Activated T-cell treated with anti-CD3 and anti-CD28 coated beads, Interleukin-2, amount 50 U/mL, for 4 hours (primary cell): ENCODE measurements around the gene PCDHA1. TPM values are rescaled to one million over a fixed set of nuclear protein-coding genes. Genes with fewer than 3 reads are reported as not detected.
"Not testable (repeated sequence)": the region's sequence is repeated elsewhere in the genome, so short reads cannot be mapped to it uniquely, and the experiment has no call there.

Experiments used
- ATAC-seq, 2 donors: fragments of 200-7000 bp; cut with Tn5 transposase; one replicate each; pipeline ENCODE4 v1.10.0; 2021
- DNase-seq: peaks from one replicate; pipeline ENCODE4 v3.0.0-alpha.2; 2020
- H3K27me3 Mint-ChIP-seq: one replicate; pipeline ENCODE4 v1.8.0; 2021; ENCODE audit warnings: low read depth, mixed read lengths
- H3K36me3 Mint-ChIP-seq: one replicate; pipeline ENCODE4 v1.8.0; 2022; ENCODE audit warnings: mixed read lengths; ENCODE audit not compliant: insufficient read depth
- H3K4me1 Mint-ChIP-seq: one replicate; pipeline ENCODE4 v1.8.0; 2021; ENCODE audit warnings: low read depth, mixed read lengths
- H3K4me3 Mint-ChIP-seq: one replicate; pipeline ENCODE4 v1.8.0; 2021; ENCODE audit warnings: mild to moderate bottlenecking, moderate library complexity, mixed read lengths
- H3K9me3 Mint-ChIP-seq: one replicate; pipeline ENCODE4 v1.8.0; 2021; ENCODE audit warnings: mixed read lengths
- total RNA-seq, 3 donors: library from RNA; stranded (reverse); gene quantifications; one replicate each; pipeline ENCODE4 v1.2.1, GENCODE V29; 2021

Gene PCDHA1
- total RNA-seq, 3 donors from 2014 or later = not detected

DNA sequence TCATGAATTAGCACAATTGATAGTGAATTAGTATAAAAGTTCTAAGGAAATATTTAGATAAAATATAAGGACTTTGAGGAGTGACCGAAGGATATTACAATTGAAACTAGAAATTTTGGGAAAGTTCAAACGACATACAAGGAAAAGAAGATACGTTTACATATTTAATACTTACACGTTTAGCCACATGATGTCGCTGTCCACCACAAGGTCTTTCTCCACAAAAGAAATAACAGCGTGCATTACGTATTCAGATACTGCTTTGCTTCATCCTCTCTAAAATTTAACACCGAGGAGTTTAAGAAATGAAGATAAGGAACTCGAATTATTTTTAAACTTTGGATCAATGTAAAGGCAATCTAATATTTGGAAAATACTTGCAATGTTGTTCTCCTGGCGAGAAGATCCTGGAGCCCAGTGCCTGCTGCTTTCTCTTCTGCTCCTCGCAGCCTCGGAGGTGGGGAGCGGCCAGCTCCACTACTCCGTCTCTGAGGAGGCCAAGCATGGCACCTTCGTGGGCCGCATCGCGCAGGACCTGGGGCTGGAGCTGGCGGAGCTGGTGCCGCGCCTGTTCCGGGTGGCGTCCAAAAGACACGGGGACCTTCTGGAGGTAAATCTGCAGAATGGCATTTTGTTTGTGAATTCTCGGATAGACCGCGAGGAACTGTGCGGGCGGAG lies 15.0 kb downstream of the PCDHA1 start, which contains the start of gene PCDHA3:
PCDHA3 (plus strand) TSS at position 242 of the 678 bp plus-strand sequence.
- Mint-ChIP-seq H3K27me3 (peaks cover 25% of the 10 kb centered on the region), H3K4me3 (no peak within 1 kb of the TSS), H3K36me3 (peaks cover 2% of the 10 kb centered on the region), H3K4me1 (no peaks in the 10 kb centered on the region), H3K9me3 (peaks cover 17% of the 10 kb centered on the region)
- DNase-seq (no peak), ATAC-seq (no peak)

DNA sequence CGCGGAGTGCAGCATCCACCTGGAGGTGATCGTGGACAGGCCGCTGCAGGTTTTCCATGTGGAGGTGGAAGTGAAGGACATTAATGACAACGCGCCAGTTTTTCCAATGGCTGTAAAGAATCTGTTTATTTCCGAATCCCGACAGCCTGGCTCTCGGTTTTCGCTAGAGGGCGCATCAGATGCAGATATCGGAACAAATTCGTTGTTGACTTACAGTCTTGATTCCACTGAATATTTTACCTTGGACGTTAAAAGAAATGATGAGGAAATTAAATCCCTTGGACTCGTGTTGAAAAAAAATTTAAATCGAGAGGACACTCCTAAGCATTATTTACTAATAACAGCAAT lies 15.5 kb downstream of the PCDHA1 start:
- DNase-seq (no peak), ATAC-seq (no peak)
- H3K27me3 Mint-ChIP-seq = peaks cover 25% of the 10 kb centered on the region
- peaks cover 17% of the 10 kb centered on the region for H3K9me3 Mint-ChIP-seq
- H3K36me3 Mint-ChIP-seq = peaks cover 2% of the 10 kb centered on the region
- H3K4me1 Mint-ChIP-seq = no peaks in the 10 kb centered on the region
- H3K4me3 Mint-ChIP-seq = no peak overlapping the region

DNA sequence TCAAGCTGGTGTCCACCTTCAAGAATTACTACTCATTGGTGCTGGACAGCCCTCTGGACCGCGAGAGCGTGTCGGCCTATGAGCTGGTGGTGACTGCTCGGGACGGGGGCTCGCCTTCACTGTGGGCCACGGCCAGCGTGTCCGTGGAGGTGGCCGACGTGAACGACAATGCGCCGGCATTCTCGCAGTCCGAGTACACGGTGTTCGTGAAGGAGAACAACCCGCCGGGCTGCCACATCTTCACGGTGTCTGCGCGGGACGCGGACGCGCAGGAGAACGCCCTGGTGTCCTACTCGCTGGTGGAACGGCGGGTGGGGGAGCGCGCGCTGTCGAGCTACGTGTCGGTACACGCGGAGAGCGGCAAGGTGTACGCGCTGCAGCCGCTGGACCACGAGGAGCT lies 16.4 kb downstream of the PCDHA1 start:
- ATAC-seq, DNase-seq, H3K4me1 Mint-ChIP-seq, H3K4me3 Mint-ChIP-seq, H3K36me3 Mint-ChIP-seq: not testable (repeated sequence)
- Mint-ChIP-seq H3K27me3 (peaks cover 32% of the 10 kb centered on the region), H3K9me3 (peaks cover 19% of the 10 kb centered on the region)

DNA sequence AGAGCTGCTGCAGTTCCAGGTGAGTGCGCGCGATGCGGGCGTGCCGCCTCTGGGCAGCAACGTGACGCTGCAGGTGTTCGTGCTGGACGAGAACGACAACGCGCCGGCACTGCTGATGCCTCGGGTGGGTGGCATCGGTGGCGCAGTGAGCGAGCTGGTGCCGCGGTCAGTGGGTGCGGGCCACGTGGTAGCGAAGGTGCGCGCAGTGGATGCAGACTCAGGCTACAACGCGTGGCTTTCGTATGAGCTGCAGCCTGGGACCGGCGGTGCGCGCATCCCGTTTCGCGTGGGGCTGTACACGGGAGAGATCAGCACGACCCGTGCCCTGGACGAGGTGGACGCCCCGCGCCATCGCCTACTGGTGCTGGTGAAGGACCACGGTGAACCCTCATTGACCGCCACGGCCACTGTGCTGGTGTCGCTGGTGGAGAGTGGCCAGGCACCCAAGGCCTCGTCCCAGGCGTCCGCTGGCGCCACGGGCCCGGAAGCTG lies 16.9 kb downstream of the PCDHA1 start:
- DNase-seq = no peak
- Mint-ChIP-seq H3K36me3 (peaks cover 2% of the 10 kb centered on the region), H3K9me3 (peaks cover 18% of the 10 kb centered on the region), H3K27me3 (peaks cover 34% of the 10 kb centered on the region), H3K4me1 (no peaks in the 10 kb centered on the region), H3K4me3 (no peak overlapping the region)
- ATAC-seq = no peak

DNA sequence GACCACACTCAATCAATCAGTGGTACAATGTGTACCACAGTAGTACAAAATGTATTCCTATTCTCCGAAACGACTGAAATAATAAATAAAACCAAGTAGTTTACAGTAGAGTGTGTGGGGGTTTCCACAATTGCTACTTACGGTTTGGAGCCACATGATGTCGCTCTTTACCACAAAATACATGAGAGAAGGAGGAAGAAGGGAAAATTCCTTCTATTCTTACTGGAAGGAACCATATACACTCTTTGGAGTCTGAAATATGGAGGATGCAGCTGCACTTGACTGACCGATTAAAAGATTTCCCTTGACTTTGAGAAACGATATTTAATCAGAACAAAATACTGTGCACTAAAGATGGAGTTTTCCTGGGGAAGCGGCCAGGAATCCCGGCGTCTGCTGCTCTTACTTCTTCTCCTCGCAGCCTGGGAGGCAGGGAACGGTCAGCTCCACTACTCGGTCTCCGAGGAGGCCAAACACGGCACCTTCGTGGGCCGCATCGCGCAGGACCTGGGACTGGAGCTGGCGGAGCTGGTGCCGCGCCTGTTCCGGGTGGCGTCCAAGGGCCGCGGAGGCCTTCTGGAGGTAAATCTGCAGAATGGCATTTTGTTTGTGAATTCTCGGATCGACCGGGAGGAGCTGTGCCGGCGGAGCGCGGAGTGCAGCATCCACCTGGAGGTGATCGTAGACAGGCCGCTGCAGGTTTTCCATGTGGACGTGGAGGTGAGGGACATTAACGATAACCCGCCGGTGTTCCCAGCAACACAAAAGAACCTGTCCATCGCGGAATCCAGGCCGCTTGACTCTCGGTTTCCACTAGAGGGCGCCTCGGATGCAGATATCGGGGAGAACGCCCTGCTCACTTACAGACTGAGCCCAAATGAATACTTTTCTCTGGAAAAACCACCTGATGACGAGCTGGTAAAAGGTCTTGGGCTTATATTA lies 21.2 kb downstream of the PCDHA1 start, which contains the start of gene PCDHA4:
PCDHA4 (plus strand) TSS at position 235 of the 942 bp plus-strand sequence.
- Mint-ChIP-seq H3K27me3 (peaks cover 25% of the 10 kb centered on the region), H3K36me3 (peaks cover 2% of the 10 kb centered on the region), H3K4me3 (no peak within 1 kb of the TSS), H3K4me1 (no peaks in the 10 kb centered on the region), H3K9me3 (peaks cover 26% of the 10 kb centered on the region)
- ATAC-seq = no peak
- DNase-seq = no peak

DNA sequence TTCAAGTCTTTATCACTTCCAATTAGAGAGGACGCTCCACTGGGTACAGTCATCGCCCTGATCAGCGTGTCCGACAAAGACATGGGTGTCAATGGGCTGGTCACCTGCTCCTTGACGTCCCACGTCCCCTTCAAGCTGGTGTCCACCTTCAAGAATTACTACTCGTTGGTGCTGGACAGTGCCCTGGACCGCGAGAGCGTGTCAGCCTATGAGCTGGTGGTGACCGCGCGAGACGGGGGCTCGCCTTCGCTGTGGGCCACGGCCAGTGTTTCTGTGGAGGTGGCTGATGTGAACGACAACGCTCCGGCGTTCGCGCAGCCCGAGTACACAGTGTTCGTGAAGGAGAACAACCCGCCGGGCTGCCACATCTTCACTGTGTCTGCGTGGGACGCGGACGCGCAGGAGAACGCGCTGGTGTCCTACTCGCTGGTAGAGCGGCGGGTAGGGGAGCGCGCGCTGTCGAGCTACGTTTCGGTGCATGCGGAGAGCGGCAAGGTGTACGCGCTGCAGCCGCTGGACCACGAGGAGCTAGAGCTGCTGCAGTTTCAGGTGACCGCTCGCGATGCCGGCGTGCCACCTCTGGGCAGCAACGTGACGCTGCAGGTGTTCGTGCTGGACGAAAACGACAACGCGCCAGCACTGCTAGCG lies 22.4 kb downstream of the PCDHA1 start:
- not testable (repeated sequence) for DNase-seq, H3K36me3 Mint-ChIP-seq, H3K4me1 Mint-ChIP-seq, H3K4me3 Mint-ChIP-seq, ATAC-seq
- Mint-ChIP-seq H3K27me3 (peaks cover 28% of the 10 kb centered on the region), H3K9me3 (peaks cover 31% of the 10 kb centered on the region)

DNA sequence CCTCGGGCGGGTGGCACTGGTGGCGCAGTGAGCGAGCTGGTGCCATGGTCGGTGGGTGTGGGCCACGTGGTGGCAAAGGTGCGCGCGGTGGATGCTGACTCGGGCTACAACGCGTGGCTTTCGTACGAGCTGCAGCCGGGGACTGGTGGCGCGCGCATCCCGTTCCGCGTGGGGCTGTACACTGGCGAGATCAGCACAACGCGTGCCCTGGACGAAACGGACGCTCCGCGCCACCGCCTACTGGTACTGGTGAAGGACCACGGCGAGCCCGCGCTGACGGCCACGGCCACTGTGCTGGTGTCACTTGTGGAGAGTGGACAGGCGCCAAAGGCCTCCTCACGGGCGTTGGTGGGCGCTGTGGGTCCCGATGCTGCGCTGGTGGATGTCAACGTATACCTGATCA lies 22.9 kb downstream of the PCDHA1 start:
- H3K27me3 Mint-ChIP-seq = peaks cover 28% of the 10 kb centered on the region
- peaks cover 29% of the 10 kb centered on the region for H3K9me3 Mint-ChIP-seq
- DNase-seq = no peak
- H3K4me3 Mint-ChIP-seq = no peak overlapping the region
- ATAC-seq = no peak
- peaks cover 2% of the 10 kb centered on the region for H3K36me3 Mint-ChIP-seq
- H3K4me1 Mint-ChIP-seq = no peaks in the 10 kb centered on the region

DNA sequence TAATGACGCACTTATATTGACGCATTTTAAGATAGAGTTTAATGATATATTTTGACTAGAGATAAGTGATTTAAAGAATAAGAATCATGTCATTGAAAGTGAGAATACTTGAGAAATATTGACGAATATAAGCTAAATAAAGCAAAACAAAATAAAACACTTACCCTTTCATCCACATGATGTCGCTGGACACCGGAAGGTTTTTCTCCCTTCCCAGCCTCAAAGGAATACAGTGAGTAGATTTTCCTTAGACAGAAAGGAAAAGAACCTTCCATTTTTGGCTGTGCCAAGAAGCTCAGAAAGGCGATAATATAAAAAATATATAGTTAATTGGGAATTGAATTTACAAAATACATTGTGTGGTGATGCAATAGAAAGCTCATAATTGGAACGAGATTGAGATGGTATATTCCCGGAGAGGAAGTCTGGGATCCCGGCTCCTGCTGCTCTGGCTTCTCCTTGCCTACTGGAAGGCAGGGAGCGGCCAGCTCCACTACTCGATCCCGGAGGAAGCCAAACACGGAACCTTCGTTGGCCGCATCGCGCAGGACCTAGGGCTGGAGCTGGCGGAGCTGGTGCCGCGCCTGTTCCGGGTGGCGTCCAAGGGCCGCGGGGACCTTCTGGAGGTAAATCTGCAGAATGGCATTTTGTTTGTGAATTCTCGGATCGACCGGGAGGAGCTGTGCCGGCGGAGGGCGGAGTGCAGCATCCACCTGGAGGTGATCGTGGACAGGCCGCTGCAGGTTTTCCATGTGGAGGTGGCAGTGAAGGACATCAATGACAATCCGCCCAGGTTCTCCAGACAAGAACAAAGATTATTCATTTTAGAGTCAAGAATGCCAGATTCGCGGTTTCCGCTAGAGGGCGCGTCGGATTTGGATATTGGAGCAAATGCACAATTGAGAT lies 35.7 kb downstream of the PCDHA1 start, which contains the start of gene PCDHA5:
PCDHA5 (plus strand) TSS at position 239 of the 906 bp plus-strand sequence.
- H3K27me3 Mint-ChIP-seq = peaks cover 18% of the 10 kb centered on the region
- DNase-seq (no peak), ATAC-seq (no peak)
- H3K4me1 Mint-ChIP-seq = no peaks in the 10 kb centered on the region
- no peaks in the 10 kb centered on the region for H3K36me3 Mint-ChIP-seq
- H3K9me3 Mint-ChIP-seq = peaks cover 9% of the 10 kb centered on the region
- no peak within 1 kb of the TSS for H3K4me3 Mint-ChIP-seq

DNA sequence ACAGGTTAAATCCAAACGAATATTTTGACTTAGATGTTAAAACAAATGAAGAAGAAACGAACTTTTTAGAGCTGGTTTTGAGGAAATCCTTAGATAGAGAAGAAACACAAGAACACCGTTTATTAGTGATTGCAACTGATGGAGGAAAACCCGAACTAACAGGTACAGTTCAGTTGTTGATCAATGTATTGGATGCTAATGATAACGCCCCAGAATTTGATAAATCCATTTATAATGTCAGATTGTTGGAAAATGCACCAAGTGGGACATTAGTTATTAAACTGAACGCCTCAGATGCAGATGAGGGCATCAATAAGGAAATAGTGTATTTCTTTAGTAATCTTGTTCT lies 36.3 kb downstream of the PCDHA1 start:
- no peak overlapping the region for H3K4me3 Mint-ChIP-seq
- H3K27me3 Mint-ChIP-seq = peaks cover 24% of the 10 kb centered on the region
- DNase-seq (no peak), ATAC-seq (no peak)
- no peaks in the 10 kb centered on the region for H3K4me1 Mint-ChIP-seq
- H3K9me3 Mint-ChIP-seq = peaks cover 15% of the 10 kb centered on the region
- H3K36me3 Mint-ChIP-seq = no peaks in the 10 kb centered on the region

DNA sequence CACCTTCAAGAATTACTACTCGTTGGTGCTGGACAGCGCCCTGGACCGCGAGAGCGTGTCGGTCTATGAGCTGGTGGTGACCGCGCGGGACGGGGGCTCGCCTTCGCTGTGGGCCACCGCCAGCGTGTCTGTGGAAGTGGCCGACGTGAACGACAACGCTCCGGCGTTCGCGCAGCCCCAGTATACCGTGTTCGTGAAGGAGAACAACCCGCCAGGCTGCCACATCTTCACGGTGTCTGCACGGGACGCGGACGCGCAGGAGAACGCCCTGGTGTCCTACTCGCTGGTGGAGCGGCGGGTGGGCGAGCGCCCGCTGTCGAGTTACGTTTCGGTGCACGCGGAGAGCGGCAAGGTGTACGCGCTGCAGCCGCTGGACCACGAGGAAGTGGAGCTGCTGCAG lies 37.0 kb downstream of the PCDHA1 start:
- not testable (repeated sequence) for H3K36me3 Mint-ChIP-seq, H3K4me3 Mint-ChIP-seq
- peaks cover 15% of the 10 kb centered on the region for H3K9me3 Mint-ChIP-seq

DNA sequence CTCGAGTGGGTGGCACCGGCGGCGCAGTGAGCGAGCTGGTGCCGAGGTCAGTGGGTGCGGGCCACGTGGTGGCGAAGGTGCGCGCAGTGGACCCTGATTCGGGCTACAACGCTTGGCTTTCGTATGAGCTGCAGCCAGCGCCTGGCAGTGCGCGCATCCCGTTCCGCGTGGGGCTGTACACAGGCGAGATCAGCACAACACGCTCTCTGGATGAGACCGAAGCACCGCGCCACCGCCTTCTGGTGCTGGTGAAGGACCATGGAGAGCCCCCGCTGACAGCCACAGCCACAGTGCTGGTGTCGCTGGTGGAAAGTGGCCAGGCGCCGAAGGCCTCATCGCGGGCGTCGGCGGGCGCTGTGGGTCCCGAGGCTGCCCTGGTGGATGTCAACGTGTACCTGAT lies 37.5 kb downstream of the PCDHA1 start:
- H3K36me3 Mint-ChIP-seq = no peaks in the 10 kb centered on the region
- H3K27me3 Mint-ChIP-seq = peaks cover 33% of the 10 kb centered on the region
- ATAC-seq = no peak
- H3K4me1 Mint-ChIP-seq = no peaks in the 10 kb centered on the region
- H3K4me3 Mint-ChIP-seq = no peak overlapping the region
- peaks cover 18% of the 10 kb centered on the region for H3K9me3 Mint-ChIP-seq
- no peak for DNase-seq

More for the DNA sequence above, 37.0 kb downstream of the PCDHA1 start:
- H3K27me3 Mint-ChIP-seq = peaks cover 29% of the 10 kb centered on the region
- ATAC-seq, DNase-seq, H3K4me1 Mint-ChIP-seq: not testable (repeated sequence)

DNA sequence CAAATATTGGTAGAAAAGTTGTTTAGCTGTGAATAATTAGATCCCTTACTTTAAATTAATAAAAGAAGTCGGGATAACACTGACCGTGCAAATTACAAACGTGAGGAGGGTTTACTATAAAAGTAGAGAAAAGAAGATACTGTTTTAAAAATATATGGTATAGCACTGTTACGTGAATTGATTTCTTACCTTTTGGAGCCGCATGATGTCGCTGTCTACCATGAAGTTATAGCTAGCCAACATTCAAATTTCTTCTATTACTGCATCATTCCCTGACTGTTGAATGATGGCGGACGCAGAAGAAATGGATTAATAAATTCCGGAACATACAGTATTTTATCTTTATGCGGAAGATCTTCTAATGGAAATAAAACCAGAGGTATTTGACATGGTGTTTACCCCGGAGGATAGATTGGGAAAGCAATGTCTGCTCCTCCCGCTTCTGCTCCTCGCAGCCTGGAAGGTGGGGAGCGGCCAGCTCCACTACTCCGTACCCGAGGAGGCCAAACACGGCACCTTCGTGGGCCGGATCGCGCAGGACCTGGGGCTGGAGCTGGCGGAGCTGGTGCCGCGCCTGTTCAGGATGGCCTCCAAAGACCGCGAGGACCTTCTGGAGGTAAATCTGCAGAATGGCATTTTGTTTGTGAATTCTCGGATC lies 41.9 kb downstream of the PCDHA1 start, which contains the start of gene PCDHA6:
PCDHA6 (plus strand) TSS at position 257 of the 658 bp plus-strand sequence; CDS start at position 389, 132 bp downstream.
- peaks cover 45% of the 10 kb centered on the region for H3K27me3 Mint-ChIP-seq
- H3K4me3 Mint-ChIP-seq = no peak within 1 kb of the TSS
- no peak for ATAC-seq
- H3K9me3 Mint-ChIP-seq = peaks cover 30% of the 10 kb centered on the region
- no peaks in the 10 kb centered on the region for H3K4me1 Mint-ChIP-seq
- DNase-seq = no peak
- no peaks in the 10 kb centered on the region for H3K36me3 Mint-ChIP-seq

DNA sequence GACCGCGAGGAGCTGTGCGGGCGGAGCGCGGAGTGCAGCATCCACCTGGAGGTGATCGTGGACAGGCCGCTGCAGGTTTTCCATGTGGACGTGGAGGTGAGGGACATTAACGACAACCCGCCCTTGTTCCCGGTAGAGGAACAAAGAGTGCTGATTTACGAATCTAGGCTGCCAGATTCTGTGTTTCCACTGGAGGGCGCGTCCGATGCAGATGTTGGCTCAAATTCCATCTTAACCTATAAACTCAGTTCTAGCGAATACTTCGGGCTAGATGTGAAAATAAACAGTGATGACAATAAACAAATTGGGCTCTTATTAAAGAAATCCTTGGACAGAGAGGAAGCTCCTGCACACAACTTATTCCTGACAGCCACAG lies 42.4 kb downstream of the PCDHA1 start:
- peaks cover 48% of the 10 kb centered on the region for H3K27me3 Mint-ChIP-seq

More for the DNA sequence above, 42.4 kb downstream of the PCDHA1 start:
- peaks cover 33% of the 10 kb centered on the region for H3K9me3 Mint-ChIP-seq
- no peaks in the 10 kb centered on the region for H3K4me1 Mint-ChIP-seq
- ATAC-seq (no peak), DNase-seq (no peak)
- H3K36me3 Mint-ChIP-seq = no peaks in the 10 kb centered on the region
- H3K4me3 Mint-ChIP-seq = no peak overlapping the region
